ENCODE measurements around the gene PRKCZ. TPM values are rescaled to one million over a fixed set of nuclear protein-coding genes. Genes with fewer than 3 reads are reported as not detected.

PRKCZ gene
- total RNA-seq, 2 experiments from 2014 or later, result 8.0 to 10.0 TPM

DNA sequence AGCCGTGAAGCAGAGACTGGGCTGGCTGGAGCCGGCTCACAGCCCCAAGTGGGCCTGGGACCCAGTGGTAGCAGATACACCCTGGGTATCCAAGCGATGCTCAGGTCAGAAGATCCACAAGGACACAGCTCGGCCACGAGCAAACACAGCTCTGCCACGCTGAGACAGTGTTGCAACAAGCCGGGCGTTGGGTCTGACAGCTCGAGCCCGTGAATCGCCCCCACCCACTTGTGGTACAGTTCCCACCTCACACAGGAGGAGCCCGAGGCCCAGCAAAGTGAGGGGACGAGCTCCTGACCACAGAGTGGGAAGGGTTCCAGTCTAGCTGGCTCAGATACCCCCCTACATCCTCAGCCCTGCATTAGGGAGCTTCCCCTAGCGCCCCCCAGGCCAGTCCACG, 8.9 kb upstream of the PRKCZ start:
- TF ChIP-seq EZH2phosphoT487 (IDR thresholded peaks at IDR 0.05; ENCODE audit: borderline replicate concordance, low read depth, low read length) (no peak), CTCF (conservative IDR thresholded peaks at IDR 0.05; ENCODE audit: low read length) (no peak)
- ChIA-PET POLR2A (no interaction called here), CTCF (ENCODE audit: unreplicated experiment) (no interaction called here)
- BruUV-seq (replicated peaks), result no TSS peak
- Histone ChIP-seq H2AFZ (ENCODE audit: low read length) (no peak overlapping the region), H3K27ac (ENCODE audit: low read depth, low read length, poor library complexity, severe bottlenecking) (no peak overlapping the region), H3K9me3 (ENCODE audit: low read length) (no peaks in the 10 kb centered on the region), H3K4me1 (ENCODE audit: insufficient read depth, low read length, poor library complexity, severe bottlenecking) (no peaks in the 10 kb centered on the region), H3K79me2 (ENCODE audit: insufficient read depth, low read depth, low read length) (no peaks in the 10 kb centered on the region), H3K4me3 (ENCODE audit: low read depth, low read length, poor library complexity, severe bottlenecking) (no peak overlapping the region), H4K20me1 (ENCODE audit: insufficient read depth, low read length) (no peaks in the 10 kb centered on the region), H3K9me2 (ENCODE audit: insufficient read depth, low read length) (no peaks in the 10 kb centered on the region), H3K4me2 (ENCODE audit: low read length) (no peak overlapping the region), H3K36me3 (ENCODE audit: insufficient read depth, low read length) (no peaks in the 10 kb centered on the region)
- intact Hi-C loops (cut with micrococcal nuclease; ENCODE audit: unreplicated experiment), result no loop called here
- no peak for DNase-seq (ENCODE audit: low spot score)

- TF ChIP-seq EZH2phosphoT487 (IDR thresholded peaks at IDR 0.05; ENCODE audit: borderline replicate concordance, low read depth, low read length) (no peak), CTCF (conservative IDR thresholded peaks at IDR 0.05; ENCODE audit: low read length) (no peak)
- no peaks in the 10 kb centered on the region for H3K9me3 ChIP-seq (ENCODE audit: low read length)
- no peaks in the 10 kb centered on the region for H3K9me2 ChIP-seq (ENCODE audit: insufficient read depth, low read length)
- intact Hi-C loops (cut with micrococcal nuclease; ENCODE audit: unreplicated experiment), result no loop called here
- ChIA-PET POLR2A (no interaction called here), CTCF (ENCODE audit: unreplicated experiment) (no interaction called here)
- H3K4me1 ChIP-seq (ENCODE audit: insufficient read depth, low read length, poor library complexity, severe bottlenecking), result no peaks in the 10 kb centered on the region
- no peak for DNase-seq (ENCODE audit: low spot score)
- no peak overlapping the region for H3K27ac ChIP-seq (ENCODE audit: low read depth, low read length, poor library complexity, severe bottlenecking)
- H3K4me3 ChIP-seq (ENCODE audit: low read depth, low read length, poor library complexity, severe bottlenecking), result no peak overlapping the region
- no peaks in the 10 kb centered on the region for H4K20me1 ChIP-seq (ENCODE audit: insufficient read depth, low read length)
- BruUV-seq (replicated peaks), result no TSS peak
- no peaks in the 10 kb centered on the region for H3K79me2 ChIP-seq (ENCODE audit: insufficient read depth, low read depth, low read length)
- H2AFZ ChIP-seq (ENCODE audit: low read length), result no peak overlapping the region
- H3K4me2 ChIP-seq (ENCODE audit: low read length), result no peak overlapping the region
- H3K36me3 ChIP-seq (ENCODE audit: insufficient read depth, low read length), result no peaks in the 10 kb centered on the region
Observed at GRCh38 chr1:2041887-2042286, 8.3 kb upstream of the PRKCZ start.

GRCh38 chr1:2042830-2043773, 7.1 kb upstream of the PRKCZ start:
- Histone ChIP-seq H3K4me3 (ENCODE audit: low read depth, low read length, poor library complexity, severe bottlenecking) (no peak overlapping the region), H3K9me2 (ENCODE audit: insufficient read depth, low read length) (no peaks in the 10 kb centered on the region), H3K9me3 (ENCODE audit: low read length) (no peaks in the 10 kb centered on the region), H3K4me2 (ENCODE audit: low read length) (no peak overlapping the region), H3K36me3 (ENCODE audit: insufficient read depth, low read length) (no peaks in the 10 kb centered on the region), H2AFZ (ENCODE audit: low read length) (no peak overlapping the region), H4K20me1 (ENCODE audit: insufficient read depth, low read length) (no peaks in the 10 kb centered on the region), H3K4me1 (ENCODE audit: insufficient read depth, low read length, poor library complexity, severe bottlenecking) (no peaks in the 10 kb centered on the region), H3K27ac (ENCODE audit: low read depth, low read length, poor library complexity, severe bottlenecking) (no peak overlapping the region), H3K79me2 (ENCODE audit: insufficient read depth, low read depth, low read length) (no peaks in the 10 kb centered on the region)
- no peak for TF ChIP-seq EZH2phosphoT487 (IDR thresholded peaks at IDR 0.05; ENCODE audit: borderline replicate concordance, low read depth, low read length)
- TF ChIP-seq CTCF (conservative IDR thresholded peaks at IDR 0.05; ENCODE audit: low read length), result no peak
- no peak for DNase-seq (ENCODE audit: low spot score)
- ChIA-PET CTCF (ENCODE audit: unreplicated experiment) (interaction anchor here (1.0 to 1.1 kb wide), 2 partner anchors 83 to 102 kb away, joined by 3 to 5 read pairs; no protein-coding TSS in a partner anchor), POLR2A (no interaction called here)
- no TSS peak for BruUV-seq (replicated peaks)
- intact Hi-C loops (cut with micrococcal nuclease; ENCODE audit: unreplicated experiment), result no loop called here
